ENCODE results near the gene SKIDA1.

- TF ChIP-seq CTCF (IDR thresholded peaks at IDR 0.05 in 2 of 3, conservative IDR thresholded peaks at IDR 0.05 in 1 of 3; ENCODE audit: borderline replicate concordance in 1 of 3, insufficient read depth in 1 of 3, low read depth in 2 of 3, low read length in 2 of 3) (no peak), SIN3A (IDR thresholded peaks at IDR 0.05; ENCODE audit: low read depth) (no peak), POLR2A (IDR thresholded peaks at IDR 0.05; ENCODE audit: borderline replicate concordance, extremely low read depth, insufficient read depth, insufficient read length) (no peak), MAX (IDR thresholded peaks at IDR 0.05) (no peak), SP1 (IDR thresholded peaks at IDR 0.05; ENCODE audit: low read depth) (no peak), YY1 (IDR thresholded peaks at IDR 0.05; ENCODE audit: extremely low read depth, insufficient replicate concordance, low read depth, low read length) (no peak), ZBTB33 (IDR thresholded peaks at IDR 0.05; ENCODE audit: extremely low read depth, insufficient replicate concordance, low read length) (no peak), EZH2 (IDR thresholded peaks at IDR 0.05) (no peak), POLR2AphosphoS5 (IDR thresholded peaks at IDR 0.05; ENCODE audit: low read depth, low read length) (no peak), REST (IDR thresholded peaks at IDR 0.05; ENCODE audit: low read depth) (no peak), ZNF274 (IDR thresholded peaks at IDR 0.05; ENCODE audit: low read depth, low read length) (no peak)
These were observed 7.4 kb upstream of the SKIDA1 start for GRCh38 chr10:21532694-21533466.
